HL-60 (cell line): ENCODE measurements around the gene RMND5A.
"Not testable (repeated sequence)": the region's sequence is repeated elsewhere in the genome, so short reads cannot be mapped to it uniquely, and the experiment has no call there.

ENCODE experiments used
- DNase-seq, 2 experiments: peaks; one replicate each; pipeline ENCODE4 v3.0.0-alpha.2; 2010 to 2020; ENCODE audit warnings: low read depth in 1 of 2, low spot score in 1 of 2
- H3K27ac ChIP-seq: fragments of 250-450 bp; sonication (Bioruptor Pico); replicated peaks from 2 replicates; pipeline ENCODE4 v1.5.1; 2020; ENCODE audit warnings: mild to moderate bottlenecking, moderate library complexity
- H3K27me3 ChIP-seq: fragments of 250-450 bp; sonication (Bioruptor Pico); 2 replicates; pipeline ENCODE4 v1.5.1; 2021; ENCODE audit warnings: mild to moderate bottlenecking, moderate library complexity; ENCODE audit not compliant: insufficient read depth, poor library complexity, severe bottlenecking
- H3K4me3 ChIP-seq: replicated peaks from 2 replicates; pipeline ENCODE4 v1.5.1; 2011; ENCODE audit warnings: mild to moderate bottlenecking, control low read depth, low read length; ENCODE audit not compliant: insufficient read depth
- CTCF ChIP-seq: IDR thresholded peaks from one replicate; pipeline ENCODE4 v1.5.1; 2011; ENCODE audit warnings: low read length, control low read depth, inconsistent platforms; ENCODE audit not compliant: insufficient read depth
- GABPA ChIP-seq: IDR thresholded peaks from 2 replicates; pipeline ENCODE4 v1.6.1; 2012; ENCODE audit warnings: low read depth
- POLR2AphosphoS5 ChIP-seq: IDR thresholded peaks from 2 replicates; pipeline ENCODE4 v1.6.1; 2012; ENCODE audit warnings: low read depth
- SPI1 ChIP-seq: IDR thresholded peaks from 2 replicates; pipeline ENCODE4 v1.6.1; 2012; ENCODE audit warnings: low read depth, mild to moderate bottlenecking, borderline replicate concordance
- TF ChIP-seq, protein P1 (sequence below): IDR thresholded peaks from 2 replicates; pipeline ENCODE4 v1.6.1; 2012; ENCODE audit warnings: low read depth; ENCODE audit not compliant: insufficient replicate concordance

Gene RMND5A

DNA sequence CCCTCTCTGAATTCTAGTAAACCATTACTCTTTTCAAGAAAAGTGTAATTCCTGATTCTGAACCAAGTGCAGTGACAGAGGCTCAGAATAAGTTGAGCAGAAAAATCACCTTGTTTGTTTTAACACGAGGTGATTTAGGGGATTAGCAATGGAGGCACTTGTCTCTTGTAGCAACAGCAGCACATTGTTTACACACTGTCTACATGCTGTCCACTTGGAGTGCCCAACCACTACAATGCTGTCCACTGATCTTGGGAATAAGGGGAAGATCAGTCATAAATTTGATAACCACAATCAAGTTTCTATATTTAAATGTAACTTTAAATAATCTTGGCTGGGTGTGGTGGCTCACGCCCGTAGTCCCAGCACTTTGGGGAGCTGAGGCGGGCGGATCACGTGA lies 13.9 kb upstream of the RMND5A start:
- DNase-seq = no peak
- Histone ChIP-seq H3K27ac (no peak overlapping the region), H3K4me3 (no peak overlapping the region), H3K27me3 (no peaks in the 10 kb centered on the region)
- TF ChIP-seq SPI1 = no peak
- TF ChIP-seq POLR2AphosphoS5 = no peak
- TF ChIP-seq CTCF = no peak
- TF ChIP-seq, protein P1, sequence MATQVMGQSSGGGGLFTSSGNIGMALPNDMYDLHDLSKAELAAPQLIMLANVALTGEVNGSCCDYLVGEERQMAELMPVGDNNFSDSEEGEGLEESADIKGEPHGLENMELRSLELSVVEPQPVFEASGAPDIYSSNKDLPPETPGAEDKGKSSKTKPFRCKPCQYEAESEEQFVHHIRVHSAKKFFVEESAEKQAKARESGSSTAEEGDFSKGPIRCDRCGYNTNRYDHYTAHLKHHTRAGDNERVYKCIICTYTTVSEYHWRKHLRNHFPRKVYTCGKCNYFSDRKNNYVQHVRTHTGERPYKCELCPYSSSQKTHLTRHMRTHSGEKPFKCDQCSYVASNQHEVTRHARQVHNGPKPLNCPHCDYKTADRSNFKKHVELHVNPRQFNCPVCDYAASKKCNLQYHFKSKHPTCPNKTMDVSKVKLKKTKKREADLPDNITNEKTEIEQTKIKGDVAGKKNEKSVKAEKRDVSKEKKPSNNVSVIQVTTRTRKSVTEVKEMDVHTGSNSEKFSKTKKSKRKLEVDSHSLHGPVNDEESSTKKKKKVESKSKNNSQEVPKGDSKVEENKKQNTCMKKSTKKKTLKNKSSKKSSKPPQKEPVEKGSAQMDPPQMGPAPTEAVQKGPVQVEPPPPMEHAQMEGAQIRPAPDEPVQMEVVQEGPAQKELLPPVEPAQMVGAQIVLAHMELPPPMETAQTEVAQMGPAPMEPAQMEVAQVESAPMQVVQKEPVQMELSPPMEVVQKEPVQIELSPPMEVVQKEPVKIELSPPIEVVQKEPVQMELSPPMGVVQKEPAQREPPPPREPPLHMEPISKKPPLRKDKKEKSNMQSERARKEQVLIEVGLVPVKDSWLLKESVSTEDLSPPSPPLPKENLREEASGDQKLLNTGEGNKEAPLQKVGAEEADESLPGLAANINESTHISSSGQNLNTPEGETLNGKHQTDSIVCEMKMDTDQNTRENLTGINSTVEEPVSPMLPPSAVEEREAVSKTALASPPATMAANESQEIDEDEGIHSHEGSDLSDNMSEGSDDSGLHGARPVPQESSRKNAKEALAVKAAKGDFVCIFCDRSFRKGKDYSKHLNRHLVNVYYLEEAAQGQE = no peak

- TF ChIP-seq GABPA = no peak
- TF ChIP-seq SPI1 = no peak
- no peak for TF ChIP-seq POLR2AphosphoS5
- TF ChIP-seq, protein P1 = no peak
- no peak for TF ChIP-seq CTCF
- no peaks in the 10 kb centered on the region for H3K27me3 ChIP-seq
- no peak for DNase-seq
Measured at GRCh38 chr2:86706935-86707334, 13.2 kb upstream of the RMND5A start.

DNA sequence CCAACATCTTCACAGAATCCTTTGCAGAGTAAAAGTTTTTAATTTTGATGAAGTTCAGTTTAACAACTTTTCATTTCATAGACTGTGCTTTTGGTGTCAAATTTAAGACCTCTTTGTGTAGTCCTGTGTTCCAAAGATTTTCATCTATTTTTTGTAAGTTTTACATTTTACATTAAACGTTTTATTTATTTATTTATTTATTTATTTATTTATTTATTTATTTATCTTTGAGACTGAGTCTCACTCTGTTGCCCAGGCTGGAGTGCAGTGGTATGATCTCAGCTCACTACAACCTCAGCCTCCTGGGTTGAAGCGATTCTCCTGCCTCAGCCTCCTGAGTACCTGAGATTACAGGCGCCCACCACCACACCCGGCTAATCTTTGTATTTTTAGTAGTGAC lies 12.0 kb upstream of the RMND5A start:
- H3K27ac ChIP-seq, H3K27me3 ChIP-seq, DNase-seq, H3K4me3 ChIP-seq: not testable (repeated sequence)

More at GRCh38 chr2:86706935-86707334, 13.2 kb upstream of the RMND5A start:
- Histone ChIP-seq H3K27ac (no peak overlapping the region), H3K4me3 (no peak overlapping the region)

DNA sequence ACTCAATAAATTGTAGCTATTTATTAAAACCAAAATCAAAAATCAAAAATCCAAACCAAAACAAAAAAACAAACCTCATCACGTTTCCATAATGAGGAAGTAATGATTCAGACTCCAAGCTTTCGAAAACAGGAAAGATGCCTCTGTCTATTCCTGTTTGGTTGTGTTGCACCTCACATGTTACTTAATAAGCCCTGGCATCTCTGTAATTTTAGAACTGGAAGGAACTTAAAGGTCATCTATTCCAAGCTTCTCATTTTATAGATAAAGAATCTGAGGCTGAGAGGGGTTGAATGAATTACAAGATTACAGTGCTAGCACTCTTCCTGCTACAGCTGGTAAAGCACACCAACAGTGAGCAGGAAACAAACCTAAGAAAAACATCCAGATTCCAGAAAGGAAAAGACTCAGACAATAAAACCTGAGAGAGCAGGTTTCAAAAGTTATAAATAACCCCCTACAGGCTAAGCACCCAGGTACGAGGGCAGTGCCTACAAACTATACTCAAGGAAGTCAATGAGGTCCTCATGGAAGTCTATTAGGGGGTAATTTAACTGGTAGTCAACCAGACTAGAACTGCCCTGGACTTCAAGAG lies 5.4 kb upstream of the RMND5A start:
- DNase-seq, H3K27ac ChIP-seq, H3K27me3 ChIP-seq, H3K4me3 ChIP-seq: not testable (repeated sequence)

- DNase-seq, H3K27ac ChIP-seq, H3K27me3 ChIP-seq: not testable (repeated sequence)
- peak overlapping the region; percentile 25; the same call in 1 of the 2 replicates for H3K4me3 ChIP-seq
Measured at GRCh38 chr2:86719263-86719636, 841 bp upstream of the RMND5A start.

DNA sequence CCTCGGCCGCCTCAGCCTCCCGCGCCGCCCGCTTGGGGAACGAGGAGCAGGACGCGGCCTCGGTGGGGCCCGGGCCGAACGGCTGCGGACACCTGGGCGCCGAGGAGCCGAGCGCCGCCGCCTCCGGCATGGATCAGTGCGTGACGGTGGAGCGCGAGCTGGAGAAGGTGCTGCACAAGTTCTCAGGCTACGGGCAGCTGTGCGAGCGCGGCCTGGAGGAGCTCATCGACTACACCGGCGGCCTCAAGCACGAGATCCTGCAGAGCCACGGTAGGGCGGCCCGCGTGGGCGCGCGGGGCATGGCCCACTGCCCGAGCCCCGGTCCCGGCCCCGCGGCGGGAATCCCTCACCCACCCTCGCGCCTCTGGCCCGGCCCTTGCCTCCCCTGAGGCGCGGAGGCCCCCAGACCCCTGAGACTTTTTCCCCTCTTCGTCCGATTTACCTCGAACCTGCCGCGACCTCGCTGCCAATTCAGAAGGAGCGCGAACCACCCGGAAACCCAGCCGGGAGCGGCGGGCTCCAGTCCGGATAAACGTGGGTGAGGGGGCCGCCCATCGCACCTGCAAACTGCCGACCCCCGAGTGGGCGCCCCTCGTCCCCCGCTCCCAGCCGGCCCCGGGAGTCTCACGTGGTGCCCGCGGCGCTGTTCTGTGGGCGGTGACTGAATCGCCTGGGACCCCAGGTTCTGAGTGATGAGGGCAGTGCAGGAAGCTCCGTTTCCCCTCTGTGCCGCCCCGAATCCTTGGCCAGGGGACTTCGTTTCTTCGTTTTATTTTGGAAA lies 639 bp downstream of the RMND5A start:
- H3K4me3 ChIP-seq = peak overlapping the region; percentile 67
- peak overlapping the region; percentile 80 for H3K27ac ChIP-seq
- peak; percentile 13 to 36 for DNase-seq
- not testable (repeated sequence) for H3K27me3 ChIP-seq

DNA sequence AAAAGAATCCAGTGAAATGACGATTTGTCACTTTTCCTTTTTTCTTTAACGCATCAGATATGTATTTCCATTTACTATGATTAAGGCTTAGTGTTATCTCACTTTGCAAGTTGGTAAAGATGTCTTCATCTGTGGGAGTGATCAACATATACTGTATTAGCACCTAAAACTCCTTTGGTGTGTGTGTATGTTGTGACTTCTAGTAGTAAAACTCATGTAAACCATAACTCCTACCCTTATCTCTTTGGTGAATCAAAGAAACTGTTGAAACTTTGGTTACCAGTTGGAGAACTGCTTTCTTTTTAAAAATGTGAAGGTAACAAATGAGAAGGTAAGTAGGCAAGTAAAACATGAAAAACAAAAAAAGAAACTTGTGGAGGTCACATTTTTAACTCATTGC lies 5.6 kb downstream of the RMND5A start:
- not testable (repeated sequence) for H3K4me3 ChIP-seq, DNase-seq

DNA sequence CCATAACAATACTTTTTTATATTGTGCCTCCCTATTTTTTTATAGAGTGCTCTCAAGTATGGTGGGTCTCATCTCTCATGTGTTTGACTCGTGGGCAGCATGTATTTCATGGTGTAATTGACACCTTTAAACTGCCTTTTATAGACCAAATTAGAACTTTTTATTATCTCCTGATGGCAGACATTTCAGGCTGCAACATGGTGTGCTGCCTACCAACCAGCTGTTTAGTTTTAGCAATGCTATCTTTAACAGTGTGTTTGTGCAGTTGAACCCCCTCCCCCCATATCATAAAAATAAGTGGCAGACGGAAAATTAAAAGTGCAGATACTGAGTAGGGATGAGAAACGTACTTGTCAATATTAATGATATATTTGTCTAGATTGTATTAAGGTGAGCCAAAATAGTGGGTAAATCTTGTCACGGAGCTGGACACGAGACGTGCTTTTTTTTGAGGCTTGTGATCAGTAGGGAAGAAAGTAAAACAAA lies 12.0 kb downstream of the RMND5A start:
- not testable (repeated sequence) for H3K4me3 ChIP-seq, H3K27me3 ChIP-seq, DNase-seq

More for the DNA sequence above, 5.6 kb downstream of the RMND5A start:
- H3K27me3 ChIP-seq, H3K27ac ChIP-seq: not testable (repeated sequence)

More for the DNA sequence above, 12.0 kb downstream of the RMND5A start:
- not testable (repeated sequence) for H3K27ac ChIP-seq
